K562 (cell line): ENCODE measurements around the gene LMNA. TPM values are rescaled to one million over a fixed set of nuclear protein-coding genes. Genes with fewer than 3 reads are reported as not detected.

Experiments used
- FOSL1 ChIP-seq: fragments of 200-800 bp; sonication (Bioruptor generic); conservative IDR thresholded peaks from 2 replicates; pipeline ENCODE4 v1.6.1; 2016; ENCODE audit warnings: missing genetic modification characterization, missing compliant biosample characterization
- HDAC1 ChIP-seq, 2 experiments: fragments of 450-650 bp; IDR thresholded peaks; 2 replicates each; pipeline ENCODE4 v1.6.1; 2016 to 2017; ENCODE audit warnings: inconsistent platforms in 1 of 2, mild to moderate bottlenecking in 1 of 2, moderate library complexity in 1 of 2
- HMG20B ChIP-seq: fragments of 250-450 bp; sonication (Bioruptor Pico); IDR thresholded peaks from 2 replicates; pipeline ENCODE4 v1.5.0; 2021; ENCODE audit warnings: mild to moderate bottlenecking
- JUN ChIP-seq, 2 experiments: sonication (generic) in 1 of 2; formaldehyde crosslinking in 1 of 2; IDR thresholded peaks; 2 replicates each; pipeline versions ENCODE4 v1.6.1 to v1.8.0; 2012 to 2022; ENCODE audit warnings: borderline replicate concordance in 2 of 2, mild to moderate bottlenecking in 2 of 2, improper control_type of control experiment in 1 of 2, low read depth in 1 of 2, low read length in 1 of 2, missing genetic modification reagents in 1 of 2
- KDM2B ChIP-seq: fragments of 250-450 bp; sonication (Bioruptor Pico); IDR thresholded peaks from 2 replicates; pipeline ENCODE4 v1.8.0; 2021; ENCODE audit warnings: mild to moderate bottlenecking, moderate library complexity
- MCM2 ChIP-seq: fragments of 450-650 bp; IDR thresholded peaks from 2 replicates; pipeline ENCODE4 v1.6.1; 2017; ENCODE audit warnings: low read depth, mild to moderate bottlenecking
- NFIC ChIP-seq: fragments of 450-650 bp; IDR thresholded peaks from 2 replicates; pipeline ENCODE4 v1.6.1; 2017; ENCODE audit warnings: mild to moderate bottlenecking, inconsistent platforms
- RFX1 ChIP-seq: fragments of 450-650 bp; IDR thresholded peaks from 2 replicates; pipeline ENCODE4 v1.6.1; 2016; ENCODE audit warnings: mild to moderate bottlenecking, moderate library complexity
- TEAD4 ChIP-seq, 2 experiments: sonication (generic) in 1 of 2; formaldehyde crosslinking in 1 of 2; IDR thresholded peaks; 2 replicates each; pipeline versions ENCODE4 v1.6.1 to v1.8.0; 2012 to 2022; ENCODE audit warnings: borderline replicate concordance in 1 of 2, inconsistent platforms in 1 of 2, low read length in 1 of 2, mild to moderate bottlenecking in 1 of 2, missing genetic modification reagents in 1 of 2
- ZFX ChIP-seq: sonication (generic); formaldehyde crosslinking; IDR thresholded peaks from 2 replicates; pipeline ENCODE4 v1.8.0; 2022; ENCODE audit warnings: mild to moderate bottlenecking, missing genetic modification reagents, moderate library complexity
- polyA plus RNA-seq, 8 experiments: library from polyadenylated mRNA; depleted of rRNA in 4 of 8; stranded (reverse) in 5 of 8; unstranded in 3 of 8; fragments of >200 nt; fragmentation: Nextera tagmentation in 2 of 8; fragmentation: Illumina TruSeq in 1 of 8; extraction: Ambion mirVana in 2 of 8; extraction: Trizol in 1 of 8; gene quantifications; 2 replicates each; pipeline versions ENCODE4 v1.2.1 to v1.2.3, GENCODE V29; 2011 to 2014; ENCODE audit warnings: inconsistent platforms in 1 of 8, missing spikeins in 1 of 8
- total RNA-seq, 7 experiments: library from RNA; depleted of rRNA in 6 of 7; stranded (reverse); fragments of >200 nt in 6 of 7; fragmentation: Illumina TruSeq in 2 of 7; extraction: Trizol in 2 of 7; gene quantifications; 2 replicates each; pipeline versions ENCODE4 v1.2.1 to v1.2.3, GENCODE V29; 2011 to 2021; ENCODE audit warnings: low replicate concordance in 1 of 7
- TF ChIP-seq, protein P1 (sequence below), 2 experiments: fragments of 450-650 bp; formaldehyde crosslinking in 1 of 2; IDR thresholded peaks; 2 replicates each; pipeline versions ENCODE4 v1.4.0 to v1.6.1; 2014 to 2020; ENCODE audit warnings: mild to moderate bottlenecking in 2 of 2, borderline replicate concordance in 1 of 2, low read depth in 1 of 2

The LMNA gene
- total and polyA plus RNA-seq, 9 of the 15 experiments (the other 6 are each of a cell fraction or from before 2014, with no cell fraction given) = 1.00 to 347 (median 88.2) TPM

- TF ChIP-seq, protein P1, sequence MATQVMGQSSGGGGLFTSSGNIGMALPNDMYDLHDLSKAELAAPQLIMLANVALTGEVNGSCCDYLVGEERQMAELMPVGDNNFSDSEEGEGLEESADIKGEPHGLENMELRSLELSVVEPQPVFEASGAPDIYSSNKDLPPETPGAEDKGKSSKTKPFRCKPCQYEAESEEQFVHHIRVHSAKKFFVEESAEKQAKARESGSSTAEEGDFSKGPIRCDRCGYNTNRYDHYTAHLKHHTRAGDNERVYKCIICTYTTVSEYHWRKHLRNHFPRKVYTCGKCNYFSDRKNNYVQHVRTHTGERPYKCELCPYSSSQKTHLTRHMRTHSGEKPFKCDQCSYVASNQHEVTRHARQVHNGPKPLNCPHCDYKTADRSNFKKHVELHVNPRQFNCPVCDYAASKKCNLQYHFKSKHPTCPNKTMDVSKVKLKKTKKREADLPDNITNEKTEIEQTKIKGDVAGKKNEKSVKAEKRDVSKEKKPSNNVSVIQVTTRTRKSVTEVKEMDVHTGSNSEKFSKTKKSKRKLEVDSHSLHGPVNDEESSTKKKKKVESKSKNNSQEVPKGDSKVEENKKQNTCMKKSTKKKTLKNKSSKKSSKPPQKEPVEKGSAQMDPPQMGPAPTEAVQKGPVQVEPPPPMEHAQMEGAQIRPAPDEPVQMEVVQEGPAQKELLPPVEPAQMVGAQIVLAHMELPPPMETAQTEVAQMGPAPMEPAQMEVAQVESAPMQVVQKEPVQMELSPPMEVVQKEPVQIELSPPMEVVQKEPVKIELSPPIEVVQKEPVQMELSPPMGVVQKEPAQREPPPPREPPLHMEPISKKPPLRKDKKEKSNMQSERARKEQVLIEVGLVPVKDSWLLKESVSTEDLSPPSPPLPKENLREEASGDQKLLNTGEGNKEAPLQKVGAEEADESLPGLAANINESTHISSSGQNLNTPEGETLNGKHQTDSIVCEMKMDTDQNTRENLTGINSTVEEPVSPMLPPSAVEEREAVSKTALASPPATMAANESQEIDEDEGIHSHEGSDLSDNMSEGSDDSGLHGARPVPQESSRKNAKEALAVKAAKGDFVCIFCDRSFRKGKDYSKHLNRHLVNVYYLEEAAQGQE (IDR thresholded peaks at IDR 0.05; ENCODE audit: borderline replicate concordance) = peak; percentile 29; the same call in 1 of the 2 replicates
- TF ChIP-seq, protein P1 (CRISPR knock-in tag; IDR thresholded peaks at IDR 0.05; ENCODE audit: low read depth) = no peak
- peak; percentile 97 for TF ChIP-seq NFIC
- peak; percentile 61 for TF ChIP-seq RFX1
- no peak for TF ChIP-seq KDM2B
- TF ChIP-seq FOSL1 (tag) = no peak
- 0 out of 4 replicates have a peak, but pooled peaks of 1 of the 2 experiments have one; percentile 11 for TF ChIP-seq HDAC1 (IDR thresholded peaks at IDR 0.05)
- no peak for TF ChIP-seq TEAD4 (IDR thresholded peaks at IDR 0.05; ENCODE audit: low read length)
- 0 out of 2 replicates have a peak, but pooled peaks have one; percentile 33 for TF ChIP-seq TEAD4 (CRISPR knock-in tag; IDR thresholded peaks at IDR 0.05; ENCODE audit: borderline replicate concordance)
- no peak for TF ChIP-seq MCM2
- no peak for TF ChIP-seq JUN (IDR thresholded peaks at IDR 0.05; ENCODE audit: borderline replicate concordance, low read depth, low read length)
- TF ChIP-seq JUN (CRISPR knock-in tag; IDR thresholded peaks at IDR 0.05; ENCODE audit: borderline replicate concordance) = no peak
- TF ChIP-seq ZFX (CRISPR knock-in tag) = 0 out of 2 replicates have a peak, but pooled peaks have one; percentile 16
- TF ChIP-seq HMG20B = no peak
These were observed 10.3 kb upstream of the LMNA start (continued) for GRCh38 chr1:156104065-156104810.
